ENCODE data around the gene PXN.

DNA sequence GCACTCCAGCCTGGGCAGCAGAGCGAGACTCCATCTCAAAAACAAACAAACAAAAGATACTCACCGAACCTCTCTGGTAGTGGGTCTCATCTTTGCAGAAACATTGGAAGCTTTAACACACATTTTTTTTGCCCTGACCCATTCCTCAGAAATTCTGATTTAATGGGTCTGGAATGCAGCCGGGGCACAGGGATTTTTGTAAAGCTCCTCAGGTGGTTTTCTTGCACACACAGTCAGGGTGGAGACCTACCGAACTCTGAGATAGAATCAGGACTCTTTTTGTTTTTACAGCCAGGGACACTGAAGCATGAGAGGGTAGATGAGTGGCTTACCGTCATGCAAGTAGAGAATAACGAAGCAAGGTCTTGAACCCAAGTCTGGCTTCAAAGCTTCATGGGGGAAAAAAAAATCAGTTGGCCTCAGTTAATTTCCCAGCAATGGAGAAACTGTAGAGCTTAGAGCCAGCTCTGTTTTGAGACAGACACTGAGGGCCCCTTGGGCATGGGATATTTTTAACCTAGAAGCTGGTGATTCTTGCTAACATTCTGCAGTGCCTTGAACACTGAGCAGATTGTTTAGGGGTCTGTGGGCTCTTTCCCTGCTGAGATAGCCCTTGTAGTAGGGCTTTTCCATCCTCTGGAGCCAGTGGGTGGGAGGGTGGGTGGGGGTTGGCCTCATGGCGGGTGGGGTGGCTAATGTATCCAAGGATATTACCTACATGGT lies 21.4 kb upstream of the PXN start:
- no peak for TF ChIP-seq GATA2 (IDR thresholded peaks at IDR 0.05; ENCODE audit: low read depth, low read length)
- no peak for TF ChIP-seq GATA3 (IDR thresholded peaks at IDR 0.05; ENCODE audit: low read depth, low read length)

All from SH-SY5Y (cell line).